ENCODE data around the gene ANKRD24. TPM values are rescaled to one million over a fixed set of nuclear protein-coding genes. Genes with fewer than 3 reads are reported as not detected.
"Not testable (repeated sequence)": the region's sequence is repeated elsewhere in the genome, so short reads cannot be mapped to it uniquely, and the experiment has no call there.

Gene ANKRD24
- total RNA-seq, 2 experiments from 2014 or later: 1.7 to 4.8 TPM

- Histone ChIP-seq H3K36me3 (ENCODE audit: insufficient read depth, low read length) (no peaks in the 10 kb centered on the region), H3K79me2 (ENCODE audit: insufficient read depth, low read depth, low read length) (no peaks in the 10 kb centered on the region), H3K4me1 (ENCODE audit: insufficient read depth, low read length, poor library complexity, severe bottlenecking) (peaks cover 3% of the 10 kb centered on the region), H2AFZ (ENCODE audit: low read length) (no peak overlapping the region), H4K20me1 (ENCODE audit: insufficient read depth, low read length) (no peaks in the 10 kb centered on the region), H3K9me2 (ENCODE audit: insufficient read depth, low read length) (no peaks in the 10 kb centered on the region), H3K4me2 (ENCODE audit: low read length) (no peak overlapping the region), H3K27ac (ENCODE audit: low read depth, low read length, poor library complexity, severe bottlenecking) (no peak overlapping the region), H3K9me3 (ENCODE audit: low read length) (no peaks in the 10 kb centered on the region), H3K4me3 (ENCODE audit: low read depth, low read length, poor library complexity, severe bottlenecking) (no peak overlapping the region)
- no peak for DNase-seq (ENCODE audit: low spot score)
- TF ChIP-seq CTCF (conservative IDR thresholded peaks at IDR 0.05; ENCODE audit: low read length) (no peak), EZH2phosphoT487 (IDR thresholded peaks at IDR 0.05; ENCODE audit: borderline replicate concordance, low read depth, low read length) (no peak)
- intact Hi-C loops (cut with micrococcal nuclease; ENCODE audit: unreplicated experiment): no loop called here
- BruUV-seq (replicated peaks): no TSS peak
- POLR2A ChIA-PET: no interaction called here
- CTCF ChIA-PET (ENCODE audit: unreplicated experiment): no interaction called here
Measured at GRCh38 chr19:4227771-4228170, 45.3 kb downstream of the ANKRD24 start.

GRCh38 chr19:4228765-4229178 is 46.3 kb downstream of the ANKRD24 start:
- ChIA-PET POLR2A (no interaction called here), CTCF (ENCODE audit: unreplicated experiment) (no interaction called here)
- Histone ChIP-seq H3K4me2 (ENCODE audit: low read length) (no peak overlapping the region), H3K9me2 (ENCODE audit: insufficient read depth, low read length) (no peaks in the 10 kb centered on the region), H3K4me3 (ENCODE audit: low read depth, low read length, poor library complexity, severe bottlenecking) (no peak overlapping the region), H3K27ac (ENCODE audit: low read depth, low read length, poor library complexity, severe bottlenecking) (no peak overlapping the region), H3K36me3 (ENCODE audit: insufficient read depth, low read length) (no peaks in the 10 kb centered on the region), H4K20me1 (ENCODE audit: insufficient read depth, low read length) (no peaks in the 10 kb centered on the region), H3K4me1 (ENCODE audit: insufficient read depth, low read length, poor library complexity, severe bottlenecking) (no peaks in the 10 kb centered on the region), H3K9me3 (ENCODE audit: low read length) (no peaks in the 10 kb centered on the region), H2AFZ (ENCODE audit: low read length) (no peak overlapping the region), H3K79me2 (ENCODE audit: insufficient read depth, low read depth, low read length) (no peaks in the 10 kb centered on the region)
- TF ChIP-seq EZH2phosphoT487 (IDR thresholded peaks at IDR 0.05; ENCODE audit: borderline replicate concordance, low read depth, low read length) (no peak), CTCF (conservative IDR thresholded peaks at IDR 0.05; ENCODE audit: low read length) (no peak)
- no peak for DNase-seq (ENCODE audit: low spot score)
- intact Hi-C loops (cut with micrococcal nuclease; ENCODE audit: unreplicated experiment): no loop called here
- BruUV-seq (replicated peaks): no TSS peak

- Histone ChIP-seq H3K79me2 (ENCODE audit: insufficient read depth, low read depth, low read length) (no peaks in the 10 kb centered on the region), H3K27ac (ENCODE audit: low read depth, low read length, poor library complexity, severe bottlenecking) (no peak within 1 kb of the TSS), H3K9me2 (ENCODE audit: insufficient read depth, low read length) (no peaks in the 10 kb centered on the region), H3K4me2 (ENCODE audit: low read length) (no peak within 1 kb of the TSS), H3K4me3 (ENCODE audit: low read depth, low read length, poor library complexity, severe bottlenecking) (no peak within 1 kb of the TSS), H3K36me3 (ENCODE audit: insufficient read depth, low read length) (no peaks in the 10 kb centered on the region), H2AFZ (ENCODE audit: low read length) (no peak within 1 kb of the TSS), H3K4me1 (ENCODE audit: insufficient read depth, low read length, poor library complexity, severe bottlenecking) (no peaks in the 10 kb centered on the region), H4K20me1 (ENCODE audit: insufficient read depth, low read length) (no peaks in the 10 kb centered on the region), H3K9me3 (ENCODE audit: low read length) (no peaks in the 10 kb centered on the region)
- no TSS peak for BruUV-seq (replicated peaks)
- TF ChIP-seq CTCF (conservative IDR thresholded peaks at IDR 0.05; ENCODE audit: low read length) (no peak), EZH2phosphoT487 (IDR thresholded peaks at IDR 0.05; ENCODE audit: borderline replicate concordance, low read depth, low read length) (no peak)
- ChIA-PET CTCF (ENCODE audit: unreplicated experiment) (no interaction called here), POLR2A (no interaction called here)
- no peak for DNase-seq (ENCODE audit: low spot score)
- intact Hi-C loops (cut with micrococcal nuclease; ENCODE audit: unreplicated experiment): no loop called here
Measured at GRCh38 chr19:4229179-4229931, 46.9 kb downstream of the ANKRD24 start, which contains the start of gene EBI3. Gene EBI3 (plus strand): TSS chr19:4229523. CDS start chr19:4229551, 28 bp downstream.

GRCh38 chr19:4230237-4230636 is 47.7 kb downstream of the ANKRD24 start:
- H4K20me1 ChIP-seq (ENCODE audit: insufficient read depth, low read length); H3K4me1 ChIP-seq (ENCODE audit: insufficient read depth, low read length, poor library complexity, severe bottlenecking); H3K9me3 ChIP-seq (ENCODE audit: low read length); H3K4me3 ChIP-seq (ENCODE audit: low read depth, low read length, poor library complexity, severe bottlenecking); H3K36me3 ChIP-seq (ENCODE audit: insufficient read depth, low read length); intact Hi-C loops (cut with micrococcal nuclease; ENCODE audit: unreplicated experiment); CTCF ChIA-PET (ENCODE audit: unreplicated experiment); H3K4me2 ChIP-seq (ENCODE audit: low read length); H2AFZ ChIP-seq (ENCODE audit: low read length); BruUV-seq (replicated peaks); H3K9me2 ChIP-seq (ENCODE audit: insufficient read depth, low read length); H3K79me2 ChIP-seq (ENCODE audit: insufficient read depth, low read depth, low read length); DNase-seq (ENCODE audit: low spot score); H3K27ac ChIP-seq (ENCODE audit: low read depth, low read length, poor library complexity, severe bottlenecking): not testable (repeated sequence)
- POLR2A ChIA-PET: interaction anchor here (0.6 kb wide), 1 partner anchor 174 kb away, joined by 3 read pairs; no protein-coding TSS in a partner anchor

All from OCI-LY7 (cell line).